NCI-H510A treated with DMSO at 0.1 percent for 48 hours (cell line): Measurements from ENCODE around the gene CEP131.

Source experiments
- DNase-seq: peaks from one replicate; lab custom pipeline; 2025; lab: John Stamatoyannopoulos, UW

Gene CEP131

DNA sequence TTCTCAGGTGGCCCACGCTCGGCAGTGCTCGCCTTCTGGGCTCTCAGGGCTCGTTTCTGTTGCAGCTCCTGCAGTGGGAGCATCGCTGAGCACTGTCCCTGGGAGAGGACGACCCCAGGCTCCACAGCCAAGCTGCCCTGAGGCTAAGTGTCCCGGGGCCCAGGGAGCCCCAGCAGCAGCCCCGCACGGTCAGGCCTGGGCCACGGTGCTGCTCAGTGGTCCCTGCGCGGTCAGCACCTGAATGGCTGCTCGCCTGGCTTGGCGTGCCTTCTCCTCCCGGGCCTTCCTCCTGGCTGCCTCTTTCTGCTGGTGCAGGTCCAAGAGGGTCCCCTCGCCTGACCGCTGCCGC lies 23.3 kb downstream of the CEP131 start:
- DNase-seq = no peak

GRCh38 chr17:81198826-81199481 lies 23.8 kb downstream of the CEP131 start:
- no peak for DNase-seq

DNA sequence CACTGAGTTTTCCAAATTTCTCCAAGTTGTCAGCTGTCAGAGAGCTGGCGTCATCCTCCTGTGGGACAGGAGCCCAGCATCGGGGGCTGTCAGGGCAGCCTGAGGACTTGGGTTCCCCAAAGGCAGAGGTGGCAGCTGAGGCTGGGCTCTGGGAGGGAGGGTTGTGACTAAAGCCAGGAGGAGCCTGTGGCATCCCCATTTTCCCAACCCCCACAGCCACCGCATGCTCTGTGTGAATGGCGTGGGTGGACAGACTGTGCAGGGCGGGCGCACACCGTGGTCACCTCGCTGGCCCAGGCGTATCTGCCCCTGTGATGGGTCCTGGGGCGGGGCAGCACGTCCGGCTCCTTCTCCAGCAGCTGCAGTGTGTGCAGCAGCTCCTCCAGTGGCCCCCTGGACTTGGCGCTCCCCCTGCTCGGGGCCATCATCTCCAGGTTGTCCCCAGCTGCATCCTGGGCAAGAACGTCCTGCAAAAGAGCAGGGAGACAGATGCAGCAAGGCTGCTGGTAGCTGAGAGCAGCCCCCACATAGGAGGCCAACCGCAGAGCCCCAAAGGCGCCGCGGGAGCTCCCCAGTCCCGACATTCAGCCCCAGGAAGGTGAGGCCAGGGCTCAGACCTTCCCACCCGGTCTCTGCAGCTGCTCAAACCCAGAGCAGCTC lies 24.8 kb downstream of the CEP131 start:
- no peak for DNase-seq

DNA sequence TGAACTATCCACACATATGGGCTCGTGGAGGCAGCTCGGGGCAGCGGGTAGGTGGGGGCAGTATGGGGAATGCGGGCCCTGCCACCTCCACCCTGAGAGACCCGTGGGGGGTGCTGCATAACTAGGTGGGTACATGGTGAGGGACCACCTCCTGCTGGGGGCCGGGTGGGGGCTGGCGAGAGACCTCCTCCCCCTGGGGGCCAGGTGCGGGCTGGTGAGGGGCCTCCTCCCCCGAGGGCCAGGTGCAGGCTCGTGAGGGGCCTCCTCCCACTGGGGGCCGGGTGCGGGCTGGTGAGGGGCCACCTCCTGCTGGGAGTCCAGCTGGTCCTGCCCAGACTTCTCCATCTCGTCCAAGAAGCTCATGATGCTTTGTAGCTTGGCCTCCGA lies 25.4 kb downstream of the CEP131 start:
- DNase-seq = no peak

DNA sequence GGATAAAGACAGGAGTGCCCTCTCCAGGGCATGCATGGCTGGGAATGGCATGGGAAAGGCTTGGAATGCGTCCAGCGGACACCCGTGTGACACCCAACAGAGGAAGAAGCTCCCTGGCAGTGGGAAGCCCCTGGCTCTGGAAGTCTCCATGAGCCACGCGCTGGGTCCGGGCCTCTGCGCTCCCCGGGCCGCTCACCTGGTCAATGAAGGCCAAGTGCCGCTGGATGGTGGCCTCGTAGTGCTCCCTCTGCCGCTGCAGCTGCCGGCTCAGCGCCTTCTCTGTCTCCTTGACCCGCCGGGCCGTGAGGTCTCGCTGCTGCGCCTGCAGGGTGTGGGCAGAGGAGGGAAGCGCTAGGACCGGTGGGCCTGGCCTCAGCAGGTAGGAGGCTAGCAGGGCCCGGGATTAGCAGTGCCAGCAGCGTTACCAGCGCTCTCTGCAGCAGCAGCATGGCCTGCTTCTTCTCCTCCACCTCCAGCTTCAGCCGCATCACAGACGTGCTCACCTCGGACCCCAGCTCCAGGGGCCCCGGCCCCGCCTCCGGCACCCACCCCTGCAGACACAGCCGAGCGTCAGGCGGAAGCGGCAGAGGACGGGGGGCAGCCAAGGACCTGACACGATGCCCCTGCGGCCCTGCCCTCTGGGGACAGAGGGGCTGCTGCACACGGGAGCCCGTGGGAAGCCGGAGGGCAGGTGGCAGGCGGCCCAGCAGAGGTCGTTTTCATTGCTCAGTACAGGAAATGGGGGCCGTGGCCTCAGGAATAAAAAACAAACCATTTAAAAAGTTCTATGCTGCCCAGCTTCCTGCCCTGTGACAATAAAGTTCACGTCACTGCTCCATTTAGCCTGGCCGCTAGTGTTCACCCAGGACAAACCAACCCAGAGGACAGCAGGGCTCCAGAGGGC lies 26.0 kb downstream of the CEP131 start:
- no peak for DNase-seq

DNA sequence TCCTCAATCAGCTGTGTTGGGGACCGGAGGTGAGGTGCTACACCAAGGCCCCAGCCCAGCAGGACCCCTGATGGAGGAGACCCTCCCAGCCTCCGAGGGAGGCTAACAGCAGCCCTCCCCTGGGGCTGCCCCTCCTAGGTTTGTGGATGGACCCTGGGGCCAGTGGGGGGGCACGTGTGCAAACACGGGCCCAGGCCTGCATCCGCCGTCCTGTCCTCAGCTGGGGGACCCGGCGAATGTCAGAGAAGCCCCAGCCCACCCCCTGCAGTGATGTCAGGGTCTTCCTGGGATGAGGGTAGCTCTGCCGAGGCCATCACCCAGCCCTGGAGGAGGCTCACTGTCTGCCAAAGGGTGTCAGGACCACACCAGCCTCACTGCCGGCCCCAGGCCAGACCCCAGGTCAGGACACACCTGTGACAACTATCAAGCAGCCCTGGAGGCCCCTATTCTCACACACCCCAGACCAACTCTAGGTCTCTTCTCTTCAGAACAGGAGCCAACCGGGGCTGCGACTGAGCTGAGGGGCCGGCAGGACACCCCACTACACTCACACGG lies 26.7 kb downstream of the CEP131 start:
- DNase-seq = no peak

DNA sequence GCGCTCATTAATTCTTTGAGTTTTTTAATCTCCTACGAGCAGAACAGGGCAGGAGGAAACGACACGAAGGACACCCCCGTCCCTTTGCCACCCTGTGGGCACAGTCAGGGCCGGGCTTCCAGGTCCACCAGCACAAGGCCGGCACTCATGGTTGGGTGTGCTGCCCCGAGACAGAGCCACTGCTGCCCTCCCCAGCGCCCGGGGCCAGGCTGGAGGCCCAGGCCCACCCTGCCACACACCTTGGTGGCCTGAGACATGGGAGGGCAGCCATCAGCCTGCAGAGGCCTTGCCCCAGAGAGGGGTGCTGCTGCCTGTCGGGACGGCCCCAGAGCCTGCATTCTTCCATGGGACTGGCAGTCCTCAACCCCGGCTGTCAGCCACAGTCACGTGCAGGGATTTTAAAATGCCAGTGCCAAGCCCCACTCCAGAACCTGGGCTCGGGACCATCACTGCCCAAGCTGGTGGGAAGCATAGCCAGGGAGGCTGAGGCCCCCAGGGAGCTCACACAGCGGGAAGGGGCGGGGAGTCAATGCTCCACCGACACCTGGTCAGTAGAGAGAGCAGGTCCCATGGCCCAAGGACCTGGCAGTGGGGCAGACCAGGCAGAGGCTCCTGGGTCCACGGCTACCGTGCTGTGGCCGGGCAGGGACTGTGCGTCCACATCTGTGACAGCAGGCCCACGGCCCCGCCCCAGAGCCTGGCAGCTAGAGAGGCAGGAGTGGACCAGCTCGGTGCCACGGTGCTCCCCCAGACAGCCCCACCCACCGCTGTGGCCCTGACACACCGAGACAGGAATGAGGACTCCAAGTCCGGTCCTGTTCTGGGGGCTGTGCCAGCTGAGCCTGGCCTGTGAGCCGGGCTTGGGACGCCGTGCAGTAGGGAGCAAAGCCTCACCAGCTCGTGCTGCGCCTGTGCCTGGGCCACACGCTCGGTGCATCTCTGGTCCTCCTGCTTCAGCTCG lies 27.5 kb downstream of the CEP131 start:
- DNase-seq = no peak

DNA sequence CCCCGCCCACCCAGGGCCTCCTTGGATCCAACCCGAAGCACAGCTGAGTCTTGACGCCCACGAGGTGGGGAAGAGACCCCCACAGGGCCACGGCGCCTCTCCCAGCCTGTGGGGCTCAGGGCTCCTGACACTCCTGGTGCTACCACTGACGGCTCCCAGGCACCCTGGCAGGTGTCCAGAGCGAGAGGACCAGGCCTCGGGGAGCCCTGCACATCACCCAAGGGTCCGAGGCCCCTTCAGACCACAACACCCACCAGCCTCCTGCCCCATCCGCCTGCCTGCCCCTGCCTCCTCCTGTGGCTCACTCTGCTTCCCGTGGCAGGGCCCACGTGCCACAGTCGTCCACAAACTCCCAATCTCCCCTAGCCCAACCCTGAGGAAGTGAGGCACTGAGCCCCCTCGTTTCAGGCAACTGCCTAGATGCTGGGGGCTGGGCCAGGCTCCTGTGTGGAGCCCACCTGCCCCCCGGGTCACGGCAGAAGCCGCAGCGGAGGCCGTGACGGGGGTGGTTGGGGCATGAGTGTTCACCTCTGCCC lies 28.5 kb downstream of the CEP131 start:
- DNase-seq = no peak

DNA sequence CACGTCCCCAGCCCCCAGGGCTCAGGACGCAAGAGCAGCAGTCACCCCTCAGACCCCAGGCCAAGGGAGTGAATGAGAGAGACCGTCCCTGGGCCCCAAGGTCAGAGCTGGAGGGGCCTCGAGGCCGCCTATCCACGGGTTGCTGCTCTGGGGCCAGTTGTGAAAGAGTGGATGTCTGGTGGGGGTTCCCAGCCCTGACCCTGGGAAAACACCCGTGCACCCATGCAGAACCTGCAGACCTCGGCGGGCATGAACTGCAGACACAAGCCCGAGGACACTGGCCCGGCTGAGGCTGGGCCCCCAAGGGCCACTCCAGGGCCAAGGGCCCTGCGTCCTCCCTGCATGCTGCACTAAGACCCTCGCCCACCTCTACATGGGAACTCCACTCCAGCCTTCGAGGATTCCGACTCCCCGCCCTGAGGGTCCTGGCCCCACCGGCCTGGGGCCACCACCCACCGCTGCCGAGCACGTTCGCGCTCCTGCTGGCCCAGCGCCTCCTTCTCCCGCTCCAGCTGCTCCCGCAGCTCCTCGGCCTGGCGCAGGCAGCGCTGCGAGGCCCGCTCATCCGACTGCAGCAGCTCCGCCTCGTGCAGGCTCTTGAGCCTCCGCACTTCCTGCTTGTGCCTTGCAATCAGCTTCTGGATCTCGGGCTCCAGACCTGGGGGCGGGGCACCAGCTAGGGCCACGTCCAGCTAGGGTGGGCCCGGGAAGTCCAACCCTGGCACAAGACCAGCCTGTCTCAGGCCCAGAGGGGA lies 29.1 kb downstream of the CEP131 start:
- no peak for DNase-seq

DNA sequence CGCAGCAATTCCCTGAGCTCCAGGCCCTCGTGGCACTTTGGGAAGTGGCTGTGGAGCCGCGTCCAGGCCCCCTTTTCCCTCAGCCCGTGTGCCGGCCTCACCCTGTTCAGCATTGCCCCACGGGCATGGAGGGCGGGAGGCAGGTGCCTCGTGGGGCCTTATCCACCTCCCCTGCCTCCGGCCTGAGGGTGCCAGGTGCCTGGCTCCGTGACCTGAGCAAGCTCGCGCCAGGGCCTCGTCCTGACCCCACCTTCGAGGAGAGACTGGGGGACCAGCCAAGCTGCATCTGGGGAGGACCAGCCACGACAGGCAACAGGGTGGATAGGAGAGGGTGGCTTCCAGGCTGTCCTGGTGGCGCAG lies 29.7 kb downstream of the CEP131 start:
- DNase-seq = no peak

GRCh38 chr17:81192386-81193050 lies 30.2 kb downstream of the CEP131 start:
- DNase-seq = no peak

DNA sequence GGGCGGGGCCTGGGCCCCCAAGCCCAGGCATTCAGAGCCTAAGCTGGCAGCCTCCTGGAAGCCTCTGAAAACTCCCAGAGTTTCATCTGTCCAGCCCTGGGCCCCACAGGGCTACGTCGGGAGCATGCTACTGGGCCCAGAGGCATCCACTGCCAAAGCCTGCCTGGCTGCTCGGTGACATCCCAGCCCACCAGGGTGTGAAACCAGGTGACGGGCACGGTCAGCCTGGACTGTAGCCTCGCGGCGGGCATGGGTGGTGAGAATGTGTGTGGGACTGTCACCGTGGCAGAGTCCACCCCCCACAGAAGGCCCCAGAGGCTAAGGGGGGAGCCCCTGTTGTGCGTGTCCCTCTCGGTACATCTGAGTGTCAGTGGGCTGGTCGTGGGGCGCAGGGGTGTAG lies 31.1 kb downstream of the CEP131 start:
- DNase-seq = no peak

DNA sequence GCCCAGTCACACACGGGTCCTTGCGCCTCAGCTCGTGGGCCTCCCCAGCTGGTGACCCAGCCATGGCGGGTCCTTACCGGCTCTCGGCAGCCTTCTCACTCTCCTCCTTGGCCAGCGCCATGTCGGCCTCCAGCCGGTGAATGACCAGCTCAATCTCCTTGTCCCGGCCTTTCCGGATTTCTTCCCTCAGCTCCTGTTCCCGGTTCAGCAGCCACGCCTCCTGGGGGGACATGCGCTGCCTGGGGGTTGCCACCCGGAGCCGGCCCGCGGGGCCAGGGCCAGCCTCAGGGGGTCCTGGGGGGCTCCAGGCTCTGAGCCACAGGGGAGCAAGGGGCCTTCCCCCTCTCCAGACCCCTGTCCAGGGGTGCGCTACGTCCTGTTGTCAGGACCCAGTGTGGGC lies 31.6 kb downstream of the CEP131 start:
- no peak for DNase-seq

- DNase-seq = no peak
Measured at GRCh38 chr17:81190591-81190990, 32.2 kb downstream of the CEP131 start.

DNA sequence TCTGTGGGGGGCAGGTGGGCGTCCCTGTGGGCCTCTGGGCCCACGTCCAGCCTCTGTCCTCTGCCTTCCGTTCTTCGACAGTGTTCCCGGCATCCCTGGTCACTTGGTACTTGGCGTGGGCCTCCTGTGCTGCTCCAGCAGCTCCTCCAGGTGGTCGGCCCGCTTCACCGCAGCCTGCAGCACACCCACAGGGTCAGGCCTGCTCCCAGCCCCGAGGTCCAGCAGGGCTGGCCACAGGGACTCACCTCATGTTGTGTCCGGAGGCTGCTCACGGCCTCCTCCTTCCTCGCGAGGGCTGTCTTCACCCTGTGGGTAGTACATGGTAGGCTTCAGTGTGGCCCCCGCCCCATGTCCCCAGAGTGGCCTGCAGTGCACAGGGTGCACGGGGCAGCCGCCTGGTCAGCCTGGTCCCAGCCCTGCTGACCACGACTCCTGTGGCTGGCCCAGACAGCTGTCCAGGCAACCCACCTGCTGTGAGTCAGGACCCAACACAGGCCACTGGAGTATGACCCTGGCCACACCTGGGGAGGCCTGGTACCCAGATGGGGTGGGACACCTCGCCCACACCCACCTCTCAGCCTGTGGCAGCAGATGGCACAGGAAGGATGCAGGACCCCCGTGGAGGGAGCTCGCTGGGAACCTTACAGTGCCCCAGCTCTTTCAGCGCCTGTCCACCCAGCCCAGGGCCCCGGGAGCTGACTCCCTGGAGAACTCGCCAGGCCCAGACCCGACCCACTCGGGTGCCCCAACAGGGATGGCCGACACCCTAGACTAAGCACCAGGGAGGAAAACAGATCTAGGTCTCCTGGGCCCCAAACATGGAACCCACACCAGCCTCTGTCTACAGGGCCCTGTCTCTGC lies 32.9 kb downstream of the CEP131 start:
- DNase-seq = no peak

DNA sequence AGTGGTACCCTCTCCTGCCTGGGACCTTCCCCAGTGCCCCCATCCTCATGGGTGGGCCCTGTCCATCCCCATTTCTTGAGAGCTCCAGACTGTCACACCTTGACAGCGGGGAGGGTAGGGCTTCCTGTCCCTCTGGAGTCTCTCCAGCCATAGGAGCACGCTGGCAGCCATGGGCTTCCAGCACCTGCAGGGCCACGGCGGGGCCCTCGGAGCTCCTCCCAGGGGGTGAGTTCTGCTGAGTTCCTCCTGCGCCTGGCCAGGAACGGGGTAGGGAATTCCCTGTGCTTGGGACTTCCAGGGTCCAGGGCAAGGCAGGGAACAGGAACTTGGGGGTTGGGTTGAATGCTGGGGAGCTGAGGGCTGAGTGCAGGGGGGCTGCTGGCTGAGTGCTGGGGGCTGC lies 33.7 kb downstream of the CEP131 start:
- DNase-seq = no peak

- DNase-seq = no peak
Measured at GRCh38 chr17:81188491-81188840, 34.3 kb downstream of the CEP131 start.

- DNase-seq = no peak
Measured at GRCh38 chr17:81187586-81188490, 34.9 kb downstream of the CEP131 start.
